Measurements from ENCODE around the gene DCTD. TPM values are rescaled to one million over a fixed set of nuclear protein-coding genes. Genes with fewer than 3 reads are reported as not detected.

Gene DCTD
- total and polyA plus RNA-seq, 2 donors = 40.0 to 65.8 TPM

DNA sequence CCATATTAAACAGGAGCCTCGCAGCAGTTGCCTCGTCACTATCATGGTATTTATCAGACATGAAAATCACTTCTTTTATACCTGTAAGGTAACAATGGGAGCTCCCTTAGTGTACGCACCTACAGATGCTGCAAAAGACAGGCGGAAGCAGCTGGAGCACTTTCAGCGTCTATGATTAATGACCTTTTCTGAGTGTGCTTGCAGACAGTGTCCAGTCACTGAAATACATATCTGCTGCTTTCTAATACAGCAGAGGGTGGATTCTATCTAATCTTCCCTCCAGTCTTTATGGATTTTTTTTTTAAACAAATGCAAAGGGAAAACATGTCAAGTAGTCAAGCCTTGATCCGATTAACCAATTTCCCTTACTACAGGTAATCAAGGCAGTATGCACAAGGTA, 24.1 kb downstream of the DCTD start:
- DNase-seq (ENCODE audit: low read depth in 6 of 9, low spot score in 9 of 9) = no peak
- WGBS = 97% methylated on average over 6 of the region's 6 CpGs
- Histone ChIP-seq H3K4me3 (ENCODE audit: low read length in 2 of 2) (no peak overlapping the region), H3K4me1 (ENCODE audit: control insufficient read depth in 2 of 2, insufficient read depth in 2 of 2, low read length in 2 of 2) (no peaks in the 10 kb centered on the region), H3K9me3 (ENCODE audit: control insufficient read depth in 2 of 2, insufficient read depth in 1 of 2, low read length in 1 of 2) (no peaks in the 10 kb centered on the region), H3K27me3 (ENCODE audit: control insufficient read depth in 2 of 2, insufficient read depth in 1 of 2, low read length in 1 of 2) (no peaks in the 10 kb centered on the region), H3K27ac (ENCODE audit: low read depth in 1 of 2, low read length in 1 of 2) (no peak overlapping the region), H3K36me3 (ENCODE audit: control insufficient read depth in 2 of 2, insufficient read depth in 2 of 2, low read length in 1 of 2) (peaks cover 37 to 59% of the 10 kb centered on the region in 2 donors)

- no peak for DNase-seq (ENCODE audit: low read depth in 6 of 9, low spot score in 9 of 9)
- Histone ChIP-seq H3K9me3 (ENCODE audit: control insufficient read depth in 2 of 2, insufficient read depth in 1 of 2, low read length in 1 of 2) (peaks cover 0 to under 1% of the 10 kb centered on the region in 2 donors), H3K27ac (ENCODE audit: low read depth in 1 of 2, low read length in 1 of 2) (no peak overlapping the region), H3K36me3 (ENCODE audit: control insufficient read depth in 2 of 2, insufficient read depth in 2 of 2, low read length in 1 of 2) (peaks cover 36 to 48% of the 10 kb centered on the region in 2 donors), H3K4me1 (ENCODE audit: control insufficient read depth in 2 of 2, insufficient read depth in 2 of 2, low read length in 2 of 2) (no peaks in the 10 kb centered on the region), H3K27me3 (ENCODE audit: control insufficient read depth in 2 of 2, insufficient read depth in 1 of 2, low read length in 1 of 2) (no peaks in the 10 kb centered on the region), H3K4me3 (ENCODE audit: low read length in 2 of 2) (no peak overlapping the region)
- 96% methylated on average over 10 of the region's 10 CpGs for WGBS
Measured at GRCh38 chr4:182890202-182890601, 27.0 kb downstream of the DCTD start.

GRCh38 chr4:182888891-182889290, 28.3 kb downstream of the DCTD start:
- Histone ChIP-seq H3K4me1 (ENCODE audit: control insufficient read depth in 2 of 2, insufficient read depth in 2 of 2, low read length in 2 of 2) (no peaks in the 10 kb centered on the region), H3K27me3 (ENCODE audit: control insufficient read depth in 2 of 2, insufficient read depth in 1 of 2, low read length in 1 of 2) (no peaks in the 10 kb centered on the region), H3K9me3 (ENCODE audit: control insufficient read depth in 2 of 2, insufficient read depth in 1 of 2, low read length in 1 of 2) (peaks cover 2 to 4% of the 10 kb centered on the region in 2 donors), H3K27ac (ENCODE audit: low read depth in 1 of 2, low read length in 1 of 2) (no peak overlapping the region), H3K4me3 (ENCODE audit: low read length in 2 of 2) (no peak overlapping the region), H3K36me3 (ENCODE audit: control insufficient read depth in 2 of 2, insufficient read depth in 2 of 2, low read length in 1 of 2) (peaks cover 29 to 47% of the 10 kb centered on the region in 2 donors)
- DNase-seq (ENCODE audit: low read depth in 6 of 9, low spot score in 9 of 9) = no peak
- 72% methylated on average over 4 of the region's 4 CpGs for WGBS

DNA sequence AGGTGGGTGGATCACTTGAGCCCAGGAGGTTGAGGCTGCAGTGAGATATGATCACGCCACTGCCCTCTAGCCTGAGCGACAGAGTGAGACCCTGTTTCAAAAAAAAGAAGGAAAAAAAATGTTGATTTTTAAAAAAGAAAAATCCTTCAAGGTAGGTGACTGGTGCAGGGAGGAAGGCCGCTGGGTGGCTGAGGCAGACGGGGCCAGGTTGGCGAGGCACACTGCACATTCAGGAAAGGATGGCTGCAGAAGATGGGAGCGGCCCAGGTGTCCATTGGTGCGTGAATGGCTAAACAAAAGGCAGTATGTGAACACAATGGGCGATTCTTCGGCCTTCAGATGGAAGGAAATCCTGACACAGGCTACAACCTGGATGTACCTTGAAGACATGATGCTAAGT, 30.4 kb downstream of the DCTD start:
- Histone ChIP-seq H3K4me3 (ENCODE audit: low read length in 2 of 2) (no peak overlapping the region), H3K4me1 (ENCODE audit: control insufficient read depth in 2 of 2, insufficient read depth in 2 of 2, low read length in 2 of 2) (no peaks in the 10 kb centered on the region), H3K27ac (ENCODE audit: low read depth in 1 of 2, low read length in 1 of 2) (no peak overlapping the region), H3K27me3 (ENCODE audit: control insufficient read depth in 2 of 2, insufficient read depth in 1 of 2, low read length in 1 of 2) (no peaks in the 10 kb centered on the region), H3K9me3 (ENCODE audit: control insufficient read depth in 2 of 2, insufficient read depth in 1 of 2, low read length in 1 of 2) (peaks cover 2 to 9% of the 10 kb centered on the region in 2 donors), H3K36me3 (ENCODE audit: control insufficient read depth in 2 of 2, insufficient read depth in 2 of 2, low read length in 1 of 2) (peaks cover 23 to 30% of the 10 kb centered on the region in 2 donors)
- DNase-seq (ENCODE audit: low read depth in 6 of 9, low spot score in 9 of 9) = no peak
- 97% methylated on average over 9 of the region's 9 CpGs for WGBS

GRCh38 chr4:182886205-182886604, 31.0 kb downstream of the DCTD start:
- Histone ChIP-seq H3K27ac (ENCODE audit: low read depth in 1 of 2, low read length in 1 of 2) (no peak overlapping the region), H3K9me3 (ENCODE audit: control insufficient read depth in 2 of 2, insufficient read depth in 1 of 2, low read length in 1 of 2) (peaks cover 2 to 9% of the 10 kb centered on the region in 2 donors), H3K4me3 (ENCODE audit: low read length in 2 of 2) (no peak overlapping the region), H3K4me1 (ENCODE audit: control insufficient read depth in 2 of 2, insufficient read depth in 2 of 2, low read length in 2 of 2) (no peaks in the 10 kb centered on the region), H3K36me3 (ENCODE audit: control insufficient read depth in 2 of 2, insufficient read depth in 2 of 2, low read length in 1 of 2) (peaks cover 23 to 27% of the 10 kb centered on the region in 2 donors), H3K27me3 (ENCODE audit: control insufficient read depth in 2 of 2, insufficient read depth in 1 of 2, low read length in 1 of 2) (no peaks in the 10 kb centered on the region)
- WGBS = 95% methylated on average over 6 of the region's 6 CpGs
- no peak for DNase-seq (ENCODE audit: low read depth in 6 of 9, low spot score in 9 of 9)

DNA sequence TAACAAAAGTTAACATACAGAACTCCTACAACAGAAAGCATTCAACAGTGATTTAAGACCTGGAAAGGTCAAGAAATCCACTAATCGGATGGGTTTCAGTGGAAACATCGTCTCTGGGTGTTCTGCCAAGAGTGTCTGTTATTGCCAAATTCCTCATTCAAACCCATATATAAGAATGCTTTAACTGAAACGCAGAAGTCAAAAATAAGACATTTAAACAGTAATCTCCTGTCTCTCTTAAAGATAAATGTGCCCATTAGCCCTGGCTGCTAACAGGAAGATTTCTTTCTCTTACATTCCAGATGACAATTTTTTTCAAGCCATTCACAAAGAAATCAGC, 31.5 kb downstream of the DCTD start:
- no peaks in the 10 kb centered on the region for H3K4me1 ChIP-seq (ENCODE audit: control insufficient read depth in 2 of 2, insufficient read depth in 2 of 2, low read length in 2 of 2)
- no peak for DNase-seq (ENCODE audit: low read depth in 6 of 9, low spot score in 9 of 9)
- 95% methylated on average over 3 of the region's 3 CpGs for WGBS
- no peak overlapping the region for H3K4me3 ChIP-seq (ENCODE audit: low read length in 2 of 2)
- H3K9me3 ChIP-seq (ENCODE audit: control insufficient read depth in 2 of 2, insufficient read depth in 1 of 2, low read length in 1 of 2) = peaks cover 2 to 9% of the 10 kb centered on the region in 2 donors
- H3K27me3 ChIP-seq (ENCODE audit: control insufficient read depth in 2 of 2, insufficient read depth in 1 of 2, low read length in 1 of 2) = no peaks in the 10 kb centered on the region
- no peak overlapping the region for H3K27ac ChIP-seq (ENCODE audit: low read depth in 1 of 2, low read length in 1 of 2)
- H3K36me3 ChIP-seq (ENCODE audit: control insufficient read depth in 2 of 2, insufficient read depth in 2 of 2, low read length in 1 of 2) = peaks cover 18 to 27% of the 10 kb centered on the region in 2 donors

DNA sequence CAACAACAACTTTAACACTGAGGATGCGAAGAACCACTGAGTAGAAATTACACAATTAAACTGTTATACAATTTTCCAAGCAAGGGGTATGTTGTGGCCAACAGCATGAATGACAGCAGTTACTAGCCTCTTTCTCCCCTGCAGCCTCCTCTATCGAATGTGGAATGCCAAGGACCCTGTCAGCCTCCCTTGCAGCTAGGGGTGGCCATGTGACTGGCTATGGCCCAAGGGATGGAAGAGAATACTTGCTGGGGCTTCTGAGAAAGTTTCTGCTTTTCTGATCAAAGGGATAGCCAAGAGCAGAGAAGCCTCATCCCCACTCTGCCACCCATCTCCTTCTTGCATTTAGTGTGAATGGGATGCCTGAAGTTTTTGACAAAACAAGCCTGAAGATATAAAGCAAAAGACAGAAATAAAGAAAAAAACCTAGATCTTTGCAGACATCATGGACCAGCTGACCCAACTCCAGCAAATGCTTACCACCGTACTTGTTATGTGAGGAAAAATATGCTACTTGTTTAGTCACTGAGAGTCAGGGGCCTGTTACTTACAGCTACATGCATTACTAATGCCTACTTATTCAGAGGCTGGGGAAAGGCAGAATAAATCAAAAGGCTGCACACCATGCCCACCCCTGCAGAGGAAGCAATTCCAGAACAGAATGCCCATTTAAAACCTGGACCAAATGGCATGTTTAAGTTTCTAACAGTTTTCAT, 32.0 kb downstream of the DCTD start:
- DNase-seq (ENCODE audit: low read depth in 6 of 9, low spot score in 9 of 9) = no peak
- Histone ChIP-seq H3K4me3 (ENCODE audit: low read length in 2 of 2) (no peak overlapping the region), H3K27ac (ENCODE audit: low read depth in 1 of 2, low read length in 1 of 2) (no peak overlapping the region), H3K9me3 (ENCODE audit: control insufficient read depth in 2 of 2, insufficient read depth in 1 of 2, low read length in 1 of 2) (peaks cover 2 to 9% of the 10 kb centered on the region in 2 donors), H3K36me3 (ENCODE audit: control insufficient read depth in 2 of 2, insufficient read depth in 2 of 2, low read length in 1 of 2) (peaks cover 13 to 22% of the 10 kb centered on the region in 2 donors), H3K27me3 (ENCODE audit: control insufficient read depth in 2 of 2, insufficient read depth in 1 of 2, low read length in 1 of 2) (no peaks in the 10 kb centered on the region), H3K4me1 (ENCODE audit: control insufficient read depth in 2 of 2, insufficient read depth in 2 of 2, low read length in 2 of 2) (no peaks in the 10 kb centered on the region)
- over 99% methylated on average over 3 of the region's 3 CpGs for WGBS

DNA sequence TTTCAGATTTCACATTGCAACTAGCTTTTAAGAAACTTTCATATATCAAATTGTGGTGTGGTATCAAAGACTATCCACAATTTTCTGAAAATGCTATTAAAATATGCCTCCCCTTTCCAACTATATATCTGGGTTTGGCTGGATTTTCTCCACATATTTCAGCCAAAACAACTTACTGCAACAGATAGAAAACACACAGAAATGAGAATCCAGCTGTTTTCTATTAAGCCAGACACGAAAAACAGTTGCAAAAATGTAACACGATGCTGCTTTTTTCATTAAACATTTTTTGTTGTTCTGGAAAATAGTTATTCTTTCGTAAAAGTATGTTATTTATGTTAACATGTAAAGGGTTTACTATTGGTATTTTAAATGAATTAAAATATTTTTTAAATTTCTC, 33.1 kb downstream of the DCTD start:
- Histone ChIP-seq H3K9me3 (ENCODE audit: control insufficient read depth in 2 of 2, insufficient read depth in 1 of 2, low read length in 1 of 2) (peaks cover 2 to 9% of the 10 kb centered on the region in 2 donors), H3K27ac (ENCODE audit: low read depth in 1 of 2, low read length in 1 of 2) (no peak overlapping the region), H3K27me3 (ENCODE audit: control insufficient read depth in 2 of 2, insufficient read depth in 1 of 2, low read length in 1 of 2) (no peaks in the 10 kb centered on the region), H3K4me1 (ENCODE audit: control insufficient read depth in 2 of 2, insufficient read depth in 2 of 2, low read length in 2 of 2) (no peaks in the 10 kb centered on the region), H3K4me3 (ENCODE audit: low read length in 2 of 2) (no peak overlapping the region), H3K36me3 (ENCODE audit: control insufficient read depth in 2 of 2, insufficient read depth in 2 of 2, low read length in 1 of 2) (peaks cover 6 to 12% of the 10 kb centered on the region in 2 donors)
- no peak for DNase-seq (ENCODE audit: low read depth in 6 of 9, low spot score in 9 of 9)
- 97% methylated on average over 3 of the region's 3 CpGs for WGBS

GRCh38 chr4:182883351-182883750, 33.8 kb downstream of the DCTD start:
- Histone ChIP-seq H3K27ac (ENCODE audit: low read depth in 1 of 2, low read length in 1 of 2) (no peak overlapping the region), H3K4me1 (ENCODE audit: control insufficient read depth in 2 of 2, insufficient read depth in 2 of 2, low read length in 2 of 2) (no peaks in the 10 kb centered on the region), H3K4me3 (ENCODE audit: low read length in 2 of 2) (no peak overlapping the region), H3K36me3 (ENCODE audit: control insufficient read depth in 2 of 2, insufficient read depth in 2 of 2, low read length in 1 of 2) (peaks cover 3 to 11% of the 10 kb centered on the region in 2 donors), H3K9me3 (ENCODE audit: control insufficient read depth in 2 of 2, insufficient read depth in 1 of 2, low read length in 1 of 2) (peaks cover 2 to 9% of the 10 kb centered on the region in 2 donors), H3K27me3 (ENCODE audit: control insufficient read depth in 2 of 2, insufficient read depth in 1 of 2, low read length in 1 of 2) (no peaks in the 10 kb centered on the region)
- WGBS = 91% methylated on average over 8 of the region's 8 CpGs
- no peak for DNase-seq (ENCODE audit: low read depth in 6 of 9, low spot score in 9 of 9)

Data from thymus (tissue), 11 donors.